ENCODE measurements around the gene UNC5B.
"Not testable (repeated sequence)": the region's sequence is repeated elsewhere in the genome, so short reads cannot be mapped to it uniquely, and the experiment has no call there.

UNC5B gene

GRCh38 chr10:71293446-71294084 is 81.2 kb downstream of the UNC5B start:
- H3K4me3 ChIP-seq (ENCODE audit: low read depth, low read length) = no peak overlapping the region
- no peak for DNase-seq (ENCODE audit: low read depth)
- in situ Hi-C loops (cut with HindIII; ENCODE audit: low sequenced_read_pairs) = loop anchor here (5.0 kb wide), 1 partner anchor 391 kb away; no protein-coding TSS in a partner anchor
- TF ChIP-seq CTCF (IDR thresholded peaks at IDR 0.05; ENCODE audit: low read depth, low read length, missing control alignments) = no peak

- DNase-seq (ENCODE audit: low read depth) = no peak
- in situ Hi-C loops (cut with HindIII; ENCODE audit: low sequenced_read_pairs) = loop anchor here (5.0 kb wide), 1 partner anchor 392 kb away; no protein-coding TSS in a partner anchor
- no peak for TF ChIP-seq CTCF (IDR thresholded peaks at IDR 0.05; ENCODE audit: low read depth, low read length, missing control alignments)
- H3K4me3 ChIP-seq (ENCODE audit: low read depth, low read length) = no peak overlapping the region
Measured at GRCh38 chr10:71294091-71294561, 81.8 kb downstream of the UNC5B start.

- no peak overlapping the region for H3K4me3 ChIP-seq (ENCODE audit: low read depth, low read length)
- no peak for DNase-seq (ENCODE audit: low read depth)
- TF ChIP-seq CTCF (IDR thresholded peaks at IDR 0.05; ENCODE audit: low read depth, low read length, missing control alignments) = no peak
- in situ Hi-C loops (cut with HindIII; ENCODE audit: low sequenced_read_pairs) = loop anchor here (5.0 kb wide), 1 partner anchor 393 kb away; no protein-coding TSS in a partner anchor
Measured at GRCh38 chr10:71294856-71295255, 82.5 kb downstream of the UNC5B start.

GRCh38 chr10:71295641-71296040 is 83.3 kb downstream of the UNC5B start:
- no peak for DNase-seq (ENCODE audit: low read depth)
- TF ChIP-seq CTCF (IDR thresholded peaks at IDR 0.05; ENCODE audit: low read depth, low read length, missing control alignments) = no peak
- no peak overlapping the region for H3K4me3 ChIP-seq (ENCODE audit: low read depth, low read length)
- in situ Hi-C loops (cut with HindIII; ENCODE audit: low sequenced_read_pairs) = no loop called here

GRCh38 chr10:71296086-71296485 is 83.7 kb downstream of the UNC5B start:
- no peak for TF ChIP-seq CTCF (IDR thresholded peaks at IDR 0.05; ENCODE audit: low read depth, low read length, missing control alignments)
- in situ Hi-C loops (cut with HindIII; ENCODE audit: low sequenced_read_pairs) = no loop called here
- DNase-seq (ENCODE audit: low read depth) = no peak
- no peak overlapping the region for H3K4me3 ChIP-seq (ENCODE audit: low read depth, low read length)

- DNase-seq (ENCODE audit: low read depth); H3K4me3 ChIP-seq (ENCODE audit: low read depth, low read length); in situ Hi-C loops (cut with HindIII; ENCODE audit: low sequenced_read_pairs): not testable (repeated sequence)
Measured at GRCh38 chr10:71296811-71297210, 84.4 kb downstream of the UNC5B start.

GRCh38 chr10:71297343-71297742 is 85.0 kb downstream of the UNC5B start:
- in situ Hi-C loops (cut with HindIII; ENCODE audit: low sequenced_read_pairs) = no loop called here
- TF ChIP-seq CTCF (IDR thresholded peaks at IDR 0.05; ENCODE audit: low read depth, low read length, missing control alignments) = no peak
- no peak overlapping the region for H3K4me3 ChIP-seq (ENCODE audit: low read depth, low read length)
- DNase-seq (ENCODE audit: low read depth) = no peak
